H1 (cell line): ENCODE data around the gene DCPS. TPM values are rescaled to one million over a fixed set of nuclear protein-coding genes. Genes with fewer than 3 reads are reported as not detected.

Experiments
- RAD21 ChIP-seq, 2 experiments: IDR thresholded peaks in 1 of 2; conservative IDR thresholded peaks in 1 of 2; 2 replicates each; pipeline ENCODE4 v1.6.1; 2011; ENCODE audit warnings: low read depth in 2 of 2, low read length in 2 of 2, improper control_type of control experiment in 1 of 2, inconsistent platforms in 1 of 2, mild to moderate bottlenecking in 1 of 2, moderate library complexity in 1 of 2
- SIRT6 ChIP-seq: IDR thresholded peaks from one replicate; pipeline ENCODE4 v1.7.1; 2012; ENCODE audit warnings: low read length, inconsistent platforms
- SP2 ChIP-seq: IDR thresholded peaks from 2 replicates; pipeline ENCODE4 v1.6.1; 2012; ENCODE audit warnings: mild to moderate bottlenecking, low read length, inconsistent platforms
- YY1 ChIP-seq: IDR thresholded peaks from 2 replicates; pipeline ENCODE4 v1.6.1; 2011; ENCODE audit warnings: low read depth, mild to moderate bottlenecking, low read length
- polyA plus RNA-seq, 7 experiments: library from polyadenylated mRNA; depleted of rRNA in 3 of 7; stranded (reverse) in 5 of 7; unstranded in 2 of 7; fragments of >200 nt in 5 of 7; fragments of 200-250 nt in 2 of 7; gene quantifications; 1 replicate in 5 of 7; 2 replicates in 1 of 7; 4 replicates in 1 of 7; pipeline versions ENCODE4 v1.2.1 to v1.2.3, GENCODE V29; 2011 to 2013; ENCODE audit warnings: missing spikeins in 2 of 7, mixed read lengths in 2 of 7
- total RNA-seq: library from RNA; stranded (reverse); fragmentation: NEBNext Ultra II Directional; extraction: Animal tissue kit (Norgen Biotek cat#: 25700); gene quantifications from 2 replicates; pipeline ENCODE4 v1.2.1, GENCODE V29; 2021
- TF ChIP-seq, protein P1 (sequence below): fragments of 300-600 bp; sonication (generic); IDR thresholded peaks from 2 replicates; pipeline ENCODE4 v1.7.1; 2012; ENCODE audit warnings: low read length, moderate library complexity, mild to moderate bottlenecking, inconsistent platforms; ENCODE audit not compliant: insufficient replicate concordance
- TF ChIP-seq, protein P2 (sequence below): IDR thresholded peaks from 2 replicates; pipeline ENCODE4 v1.6.1; 2012; ENCODE audit warnings: inconsistent platforms

The DCPS gene
- total and polyA plus RNA-seq, 2 of the 8 experiments (the other 6 are each of a cell fraction or from before 2014, with no cell fraction given), result 24.6 to 55.2 TPM

DNA sequence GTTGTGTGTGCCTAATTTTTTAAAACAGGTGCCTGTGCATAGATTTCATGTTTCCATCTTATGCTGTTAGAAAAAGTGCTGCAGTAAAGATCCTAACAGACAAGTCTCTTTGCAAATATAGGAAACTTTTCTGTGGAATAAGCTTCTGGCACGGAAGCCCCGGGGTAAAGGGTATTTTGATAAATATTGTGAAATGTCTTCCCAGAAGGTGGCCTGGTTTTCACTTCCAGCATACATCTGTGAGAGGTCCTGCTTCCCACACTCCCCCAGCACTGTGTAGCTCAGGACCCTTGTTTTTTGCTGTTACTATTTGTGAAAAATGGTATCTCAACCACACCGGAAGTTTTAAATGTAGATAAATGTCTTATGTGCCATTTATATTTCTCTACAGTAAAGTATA, 66.2 kb downstream of the DCPS start (continued):
- TF ChIP-seq, protein P1, sequence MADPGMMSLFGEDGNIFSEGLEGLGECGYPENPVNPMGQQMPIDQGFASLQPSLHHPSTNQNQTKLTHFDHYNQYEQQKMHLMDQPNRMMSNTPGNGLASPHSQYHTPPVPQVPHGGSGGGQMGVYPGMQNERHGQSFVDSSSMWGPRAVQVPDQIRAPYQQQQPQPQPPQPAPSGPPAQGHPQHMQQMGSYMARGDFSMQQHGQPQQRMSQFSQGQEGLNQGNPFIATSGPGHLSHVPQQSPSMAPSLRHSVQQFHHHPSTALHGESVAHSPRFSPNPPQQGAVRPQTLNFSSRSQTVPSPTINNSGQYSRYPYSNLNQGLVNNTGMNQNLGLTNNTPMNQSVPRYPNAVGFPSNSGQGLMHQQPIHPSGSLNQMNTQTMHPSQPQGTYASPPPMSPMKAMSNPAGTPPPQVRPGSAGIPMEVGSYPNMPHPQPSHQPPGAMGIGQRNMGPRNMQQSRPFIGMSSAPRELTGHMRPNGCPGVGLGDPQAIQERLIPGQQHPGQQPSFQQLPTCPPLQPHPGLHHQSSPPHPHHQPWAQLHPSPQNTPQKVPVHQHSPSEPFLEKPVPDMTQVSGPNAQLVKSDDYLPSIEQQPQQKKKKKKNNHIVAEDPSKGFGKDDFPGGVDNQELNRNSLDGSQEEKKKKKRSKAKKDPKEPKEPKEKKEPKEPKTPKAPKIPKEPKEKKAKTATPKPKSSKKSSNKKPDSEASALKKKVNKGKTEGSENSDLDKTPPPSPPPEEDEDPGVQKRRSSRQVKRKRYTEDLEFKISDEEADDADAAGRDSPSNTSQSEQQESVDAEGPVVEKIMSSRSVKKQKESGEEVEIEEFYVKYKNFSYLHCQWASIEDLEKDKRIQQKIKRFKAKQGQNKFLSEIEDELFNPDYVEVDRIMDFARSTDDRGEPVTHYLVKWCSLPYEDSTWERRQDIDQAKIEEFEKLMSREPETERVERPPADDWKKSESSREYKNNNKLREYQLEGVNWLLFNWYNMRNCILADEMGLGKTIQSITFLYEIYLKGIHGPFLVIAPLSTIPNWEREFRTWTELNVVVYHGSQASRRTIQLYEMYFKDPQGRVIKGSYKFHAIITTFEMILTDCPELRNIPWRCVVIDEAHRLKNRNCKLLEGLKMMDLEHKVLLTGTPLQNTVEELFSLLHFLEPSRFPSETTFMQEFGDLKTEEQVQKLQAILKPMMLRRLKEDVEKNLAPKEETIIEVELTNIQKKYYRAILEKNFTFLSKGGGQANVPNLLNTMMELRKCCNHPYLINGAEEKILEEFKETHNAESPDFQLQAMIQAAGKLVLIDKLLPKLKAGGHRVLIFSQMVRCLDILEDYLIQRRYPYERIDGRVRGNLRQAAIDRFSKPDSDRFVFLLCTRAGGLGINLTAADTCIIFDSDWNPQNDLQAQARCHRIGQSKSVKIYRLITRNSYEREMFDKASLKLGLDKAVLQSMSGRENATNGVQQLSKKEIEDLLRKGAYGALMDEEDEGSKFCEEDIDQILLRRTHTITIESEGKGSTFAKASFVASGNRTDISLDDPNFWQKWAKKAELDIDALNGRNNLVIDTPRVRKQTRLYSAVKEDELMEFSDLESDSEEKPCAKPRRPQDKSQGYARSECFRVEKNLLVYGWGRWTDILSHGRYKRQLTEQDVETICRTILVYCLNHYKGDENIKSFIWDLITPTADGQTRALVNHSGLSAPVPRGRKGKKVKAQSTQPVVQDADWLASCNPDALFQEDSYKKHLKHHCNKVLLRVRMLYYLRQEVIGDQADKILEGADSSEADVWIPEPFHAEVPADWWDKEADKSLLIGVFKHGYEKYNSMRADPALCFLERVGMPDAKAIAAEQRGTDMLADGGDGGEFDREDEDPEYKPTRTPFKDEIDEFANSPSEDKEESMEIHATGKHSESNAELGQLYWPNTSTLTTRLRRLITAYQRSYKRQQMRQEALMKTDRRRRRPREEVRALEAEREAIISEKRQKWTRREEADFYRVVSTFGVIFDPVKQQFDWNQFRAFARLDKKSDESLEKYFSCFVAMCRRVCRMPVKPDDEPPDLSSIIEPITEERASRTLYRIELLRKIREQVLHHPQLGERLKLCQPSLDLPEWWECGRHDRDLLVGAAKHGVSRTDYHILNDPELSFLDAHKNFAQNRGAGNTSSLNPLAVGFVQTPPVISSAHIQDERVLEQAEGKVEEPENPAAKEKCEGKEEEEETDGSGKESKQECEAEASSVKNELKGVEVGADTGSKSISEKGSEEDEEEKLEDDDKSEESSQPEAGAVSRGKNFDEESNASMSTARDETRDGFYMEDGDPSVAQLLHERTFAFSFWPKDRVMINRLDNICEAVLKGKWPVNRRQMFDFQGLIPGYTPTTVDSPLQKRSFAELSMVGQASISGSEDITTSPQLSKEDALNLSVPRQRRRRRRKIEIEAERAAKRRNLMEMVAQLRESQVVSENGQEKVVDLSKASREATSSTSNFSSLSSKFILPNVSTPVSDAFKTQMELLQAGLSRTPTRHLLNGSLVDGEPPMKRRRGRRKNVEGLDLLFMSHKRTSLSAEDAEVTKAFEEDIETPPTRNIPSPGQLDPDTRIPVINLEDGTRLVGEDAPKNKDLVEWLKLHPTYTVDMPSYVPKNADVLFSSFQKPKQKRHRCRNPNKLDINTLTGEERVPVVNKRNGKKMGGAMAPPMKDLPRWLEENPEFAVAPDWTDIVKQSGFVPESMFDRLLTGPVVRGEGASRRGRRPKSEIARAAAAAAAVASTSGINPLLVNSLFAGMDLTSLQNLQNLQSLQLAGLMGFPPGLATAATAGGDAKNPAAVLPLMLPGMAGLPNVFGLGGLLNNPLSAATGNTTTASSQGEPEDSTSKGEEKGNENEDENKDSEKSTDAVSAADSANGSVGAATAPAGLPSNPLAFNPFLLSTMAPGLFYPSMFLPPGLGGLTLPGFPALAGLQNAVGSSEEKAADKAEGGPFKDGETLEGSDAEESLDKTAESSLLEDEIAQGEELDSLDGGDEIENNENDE, result no peak
- TF ChIP-seq RAD21 (IDR thresholded peaks at IDR 0.05 in 1 of 2, conservative IDR thresholded peaks at IDR 0.05 in 1 of 2; ENCODE audit: low read depth in 2 of 2, low read length in 2 of 2) (no peak), SIRT6 (no peak), YY1 (no peak), SP2 (no peak)
- TF ChIP-seq, protein P2, sequence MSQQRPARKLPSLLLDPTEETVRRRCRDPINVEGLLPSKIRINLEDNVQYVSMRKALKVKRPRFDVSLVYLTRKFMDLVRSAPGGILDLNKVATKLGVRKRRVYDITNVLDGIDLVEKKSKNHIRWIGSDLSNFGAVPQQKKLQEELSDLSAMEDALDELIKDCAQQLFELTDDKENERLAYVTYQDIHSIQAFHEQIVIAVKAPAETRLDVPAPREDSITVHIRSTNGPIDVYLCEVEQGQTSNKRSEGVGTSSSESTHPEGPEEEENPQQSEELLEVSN, result no peak
